Jurkat, Clone E6-1 (cell line): ENCODE results near the gene GLYATL2. TPM values are rescaled to one million over a fixed set of nuclear protein-coding genes. Genes with fewer than 3 reads are reported as not detected.
A peak's percentile ranks its signal among the peaks of the same experiment; 100 is the strongest.

Experiments used
- DNase-seq: peaks from one replicate; pipeline ENCODE4 v3.0.0-alpha.2; 2011; ENCODE audit warnings: low read depth, low spot score
- H3K4me3 ChIP-seq: 2 replicates; pipeline ENCODE4 v1.5.1; 2011; ENCODE audit warnings: mild to moderate bottlenecking, low read length, control low read depth, moderate library complexity
- polyA plus RNA-seq: library from polyadenylated mRNA; unstranded; fragments of >200 nt; gene quantifications from one replicate; pipeline ENCODE4 v1.2.1, GENCODE V29; 2012; ENCODE audit warnings: missing spikeins; ENCODE audit not compliant: insufficient read length, insufficient read depth

GLYATL2 gene
- not detected for polyA plus RNA-seq

- no peak for DNase-seq
- no peak within 1 kb of the TSS for H3K4me3 ChIP-seq
Measured at GRCh38 chr11:58844361-58845005, at the start of gene GLYATL2. Gene GLYATL2 (minus strand): TSS chr11:58844704. CDS start chr11:58839612, 5,092 bp downstream.

GRCh38 chr11:58893899-58894298 is 49.4 kb upstream of the GLYATL2 start:
- no peak overlapping the region for H3K4me3 ChIP-seq
- DNase-seq = no peak

GRCh38 chr11:58888579-58888978 is 44.1 kb upstream of the GLYATL2 start:
- no peak overlapping the region for H3K4me3 ChIP-seq
- no peak for DNase-seq

GRCh38 chr11:58887452-58887851 is 42.9 kb upstream of the GLYATL2 start:
- DNase-seq = no peak
- no peak overlapping the region for H3K4me3 ChIP-seq

DNA sequence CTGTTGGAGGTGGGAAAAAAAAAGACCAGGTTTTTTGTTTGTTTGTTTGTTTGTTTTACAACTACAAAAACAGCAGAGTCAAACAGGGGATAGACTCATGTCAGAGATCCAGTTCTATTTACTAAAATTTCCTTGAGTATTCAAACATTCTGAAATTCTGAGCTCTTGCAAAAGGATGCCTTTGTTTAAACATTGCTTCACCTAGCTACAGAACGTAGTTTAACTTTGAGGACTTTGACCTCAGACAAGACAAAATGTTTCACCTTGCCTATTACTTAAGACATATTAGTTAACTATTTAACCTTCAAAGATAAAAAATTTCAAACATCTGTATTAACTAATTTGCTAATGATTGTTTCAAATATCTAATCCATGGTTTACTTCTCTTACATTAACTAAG is 36.1 kb upstream of the GLYATL2 start:
- H3K4me3 ChIP-seq = no peak overlapping the region
- DNase-seq = no peak

DNA sequence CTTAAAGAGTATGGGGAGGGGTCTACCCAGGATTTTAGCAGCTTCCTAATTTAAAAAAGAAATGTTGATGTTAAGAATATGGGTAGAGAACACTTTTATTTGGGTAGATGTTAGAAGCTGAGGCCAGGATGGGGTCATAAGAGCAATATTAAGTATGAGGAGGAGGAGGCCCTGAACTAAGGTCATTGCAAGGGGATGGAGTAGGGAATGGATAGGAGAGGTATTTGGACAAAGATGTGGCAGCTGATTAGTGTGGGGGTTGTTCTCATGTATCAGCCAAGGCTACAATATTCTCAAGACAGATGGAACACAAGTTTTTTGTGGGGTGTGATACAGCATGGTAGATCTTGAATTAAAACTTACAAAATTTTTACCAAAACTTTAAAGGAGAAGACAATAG is 35.7 kb upstream of the GLYATL2 start:
- no peak overlapping the region for H3K4me3 ChIP-seq
- no peak for DNase-seq

DNA sequence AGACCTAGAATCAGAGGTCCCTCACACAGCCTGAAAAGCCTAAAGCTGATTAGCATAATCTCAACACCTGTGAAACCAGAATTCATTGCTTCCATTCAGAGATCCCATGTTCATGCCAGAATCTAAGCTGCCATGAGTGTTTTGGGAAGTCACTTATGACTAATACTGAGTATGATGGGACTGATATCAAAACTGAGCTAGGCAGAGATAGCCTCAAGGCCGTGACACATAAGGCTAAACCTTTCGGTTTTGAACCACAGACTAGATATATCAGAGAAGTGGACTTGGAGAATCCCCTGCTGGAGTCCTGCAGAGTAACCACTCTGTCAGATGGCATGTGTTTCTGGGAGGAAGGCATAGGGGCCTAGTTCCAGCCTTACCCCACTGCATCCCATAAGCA is 23.1 kb upstream of the GLYATL2 start:
- no peak overlapping the region for H3K4me3 ChIP-seq
- no peak for DNase-seq

DNA sequence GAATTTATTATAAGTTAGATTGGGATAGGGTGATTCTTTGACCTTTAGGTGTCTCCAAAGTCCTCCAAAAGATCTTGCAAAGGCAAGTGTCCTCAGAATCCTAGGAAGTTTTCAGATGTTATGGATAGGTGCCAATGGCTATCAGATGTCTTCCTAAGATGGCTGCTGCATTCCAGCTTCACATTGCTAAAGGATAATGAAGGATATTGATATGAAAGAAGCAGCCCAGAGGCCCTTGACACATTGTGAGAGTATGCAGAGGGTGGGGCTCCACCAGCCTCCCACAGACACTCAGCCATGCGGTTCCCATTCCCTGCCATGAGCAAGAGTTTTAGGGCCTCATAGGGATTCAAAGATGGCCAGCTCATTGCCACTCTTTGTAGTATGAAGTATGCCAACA is 22.3 kb upstream of the GLYATL2 start:
- H3K4me3 ChIP-seq = no peak overlapping the region
- no peak for DNase-seq

DNA sequence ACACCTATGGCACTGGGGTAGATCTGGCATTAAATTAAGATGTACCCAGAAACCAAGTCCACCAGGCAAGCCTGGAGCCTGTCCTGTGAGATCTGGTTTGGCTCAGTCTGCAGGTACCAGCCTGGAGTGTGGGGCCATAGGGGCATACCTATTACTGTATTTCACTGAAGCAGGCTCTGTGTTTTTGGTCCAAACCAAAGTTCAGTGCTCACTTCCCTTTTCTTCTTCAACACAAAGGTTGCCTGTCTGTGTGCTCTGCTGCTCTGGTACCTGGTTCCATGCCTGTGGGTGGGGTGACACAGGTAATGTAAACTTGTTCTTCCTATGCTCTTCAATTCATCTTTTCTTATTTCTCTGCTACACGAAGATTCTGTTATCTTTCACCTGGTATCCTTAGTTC is 19.8 kb upstream of the GLYATL2 start:
- DNase-seq = no peak
- H3K4me3 ChIP-seq = no peak overlapping the region

DNA sequence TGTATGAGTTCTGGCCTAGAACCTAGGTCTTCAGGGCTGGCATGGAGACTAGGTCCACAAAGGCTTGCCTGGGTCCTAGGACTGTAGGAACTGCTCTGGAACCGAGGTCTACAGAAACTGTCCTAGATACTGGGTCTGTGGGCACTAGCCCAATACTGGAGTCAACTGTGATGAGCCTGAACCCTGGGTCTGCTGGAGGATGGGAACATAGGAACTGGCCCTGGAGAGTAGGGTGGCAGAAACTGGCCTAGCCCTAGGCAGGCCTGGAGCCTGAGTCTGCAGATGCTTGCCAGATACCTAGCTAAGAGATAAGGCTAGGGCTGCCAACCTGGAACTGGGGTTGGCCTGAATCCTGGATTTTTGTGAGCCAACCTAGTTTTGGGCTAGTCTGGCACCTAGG is 19.2 kb upstream of the GLYATL2 start:
- no peak overlapping the region for H3K4me3 ChIP-seq
- no peak for DNase-seq

DNA sequence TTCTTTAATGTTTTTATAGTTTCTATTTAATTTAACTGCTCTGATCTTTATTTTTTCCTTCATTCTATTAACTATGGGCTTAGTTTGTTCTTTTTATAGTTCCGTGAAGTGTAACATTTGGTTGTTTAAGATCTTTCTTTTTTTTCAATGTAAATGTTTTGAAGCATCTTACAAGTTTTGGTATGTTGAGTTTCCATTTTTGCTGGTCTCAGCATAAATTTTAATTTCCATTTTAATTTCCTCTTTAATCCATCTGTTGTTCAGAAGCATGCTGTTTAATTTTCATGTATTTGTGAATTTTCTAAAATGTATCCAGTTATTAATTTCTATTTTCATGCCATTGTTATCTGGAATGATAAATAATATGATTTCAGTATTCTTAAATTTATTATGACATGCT is 17.0 kb upstream of the GLYATL2 start:
- DNase-seq = no peak
- H3K4me3 ChIP-seq = no peak overlapping the region

- no peak for DNase-seq
- H3K4me3 ChIP-seq = no peak overlapping the region
Measured at GRCh38 chr11:58856806-58857205, 12.3 kb upstream of the GLYATL2 start.

DNA sequence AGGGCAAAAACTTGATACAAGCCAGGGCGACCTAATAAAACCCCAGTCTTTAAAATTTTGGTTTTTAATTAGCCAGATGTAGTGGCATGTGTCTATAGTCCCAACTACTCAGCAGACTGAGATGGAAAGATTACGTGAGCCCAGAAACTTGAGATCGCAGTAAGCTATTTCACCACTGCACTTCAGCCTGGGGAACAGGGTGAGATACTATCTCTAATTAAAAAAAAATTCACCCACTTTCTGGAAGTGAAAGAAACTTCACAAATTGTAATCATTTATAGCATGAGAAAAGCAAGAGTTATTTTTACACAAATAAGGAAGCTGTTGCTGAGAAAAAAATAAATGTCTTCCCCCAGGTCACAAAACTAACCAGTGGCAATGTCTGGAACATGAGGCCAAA is 882 bp upstream of the GLYATL2 start:
- DNase-seq = no peak
- no peak overlapping the region for H3K4me3 ChIP-seq

GRCh38 chr11:58837707-58838388 is 6.7 kb downstream of the GLYATL2 start:
- H3K4me3 ChIP-seq = no peak overlapping the region
- no peak for DNase-seq

GRCh38 chr11:58832056-58832645 is 12.4 kb downstream of the GLYATL2 start:
- no peak overlapping the region for H3K4me3 ChIP-seq
- DNase-seq = no peak

- H3K4me3 ChIP-seq = no peak overlapping the region
- DNase-seq = no peak
Measured at GRCh38 chr11:58830673-58831301, 13.7 kb downstream of the GLYATL2 start.

DNA sequence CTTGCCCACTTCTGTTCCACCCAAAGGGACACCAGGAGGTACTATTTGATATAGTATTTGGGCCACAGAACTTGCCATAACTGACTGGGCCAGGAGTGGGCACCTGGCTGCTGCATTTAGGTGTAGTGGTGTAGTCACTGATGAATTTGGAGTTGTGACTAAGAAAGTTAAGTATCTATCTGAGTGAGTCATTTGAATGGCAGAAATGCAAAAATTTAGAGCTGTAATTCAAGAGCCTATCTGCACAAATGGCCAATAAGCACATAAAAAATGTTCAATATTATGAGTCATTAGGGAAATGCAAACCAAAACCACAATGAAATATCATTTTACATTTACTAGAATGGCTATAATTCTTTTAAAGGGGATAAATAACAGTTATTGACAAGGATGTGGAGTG is 14.7 kb downstream of the GLYATL2 start:
- DNase-seq = no peak
- H3K4me3 ChIP-seq = no peak overlapping the region

GRCh38 chr11:58813693-58814092 is 30.8 kb downstream of the GLYATL2 start:
- H3K4me3 ChIP-seq = no peak overlapping the region
- DNase-seq = peak; percentile 7

DNA sequence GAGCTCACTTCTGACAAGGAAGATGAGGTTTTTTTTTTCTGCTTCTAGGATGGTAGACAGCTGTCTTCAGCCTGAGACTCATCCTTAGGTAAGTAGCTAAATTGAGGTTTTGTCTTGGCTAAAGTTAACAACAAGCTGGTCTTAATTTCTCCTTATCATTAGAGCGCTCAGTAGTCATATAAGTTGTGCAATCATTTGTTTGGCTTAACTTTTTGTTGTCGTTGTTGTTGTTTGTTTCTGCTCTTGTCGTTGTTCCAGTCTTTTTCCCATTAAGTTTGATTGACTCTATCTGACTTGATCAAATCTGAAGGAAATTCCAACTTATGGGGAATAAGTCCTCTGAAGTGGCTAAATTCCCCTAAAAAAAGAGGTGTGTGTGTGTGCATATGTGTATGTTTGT is 33.0 kb downstream of the GLYATL2 start:
- H3K4me3 ChIP-seq = no peak overlapping the region

GRCh38 chr11:58807343-58807742 is 37.2 kb downstream of the GLYATL2 start:
- no peak overlapping the region for H3K4me3 ChIP-seq

More for the DNA sequence above, 33.0 kb downstream of the GLYATL2 start:
- no peak for DNase-seq

More at GRCh38 chr11:58807343-58807742, 37.2 kb downstream of the GLYATL2 start:
- DNase-seq = no peak
